GM19468 (cell line): ENCODE data around the gene TBC1D9B.

Experiments used
- ATAC-seq: cut with Tn5 transposase; IDR thresholded peaks from one replicate; pipeline ENCODE4 v1.9.1; 2021; ENCODE audit warnings: mild to moderate bottlenecking, moderate library complexity, moderate number of reproducible peaks; ENCODE audit not compliant: unreplicated experiment; ENCODE audit errors: extremely low read depth

The TBC1D9B gene

GRCh38 chr5:179812997-179813607 lies 94.6 kb downstream of the TBC1D9B start:
- no peak for ATAC-seq

- no peak for ATAC-seq
These were observed 95.4 kb downstream of the TBC1D9B start for GRCh38 chr5:179812135-179812825.
